ENCODE data around the gene NAA10.

Gene NAA10

GRCh38 chrX:153969904-153970356 lies 35.1 kb upstream of the NAA10 start:
- H3K27me3 ChIP-seq (ENCODE audit: insufficient read depth, low read length, poor library complexity, severe bottlenecking) = peaks cover 6% of the 10 kb centered on the region

GRCh38 chrX:153969125-153969903 lies 34.5 kb upstream of the NAA10 start:
- TF ChIP-seq EZH2phosphoT487 (IDR thresholded peaks at IDR 0.05; ENCODE audit: borderline replicate concordance) (no peak), CTCF (conservative IDR thresholded peaks at IDR 0.05; ENCODE audit: low read length) (no peak)
- no peaks in the 10 kb centered on the region for H3K9me2 ChIP-seq (replicated peaks; ENCODE audit: low read depth, low read length)
- H3F3A ChIP-seq (ENCODE audit: low read depth) = peaks cover 10% of the 10 kb centered on the region; the same call in 1 of the 2 replicates
- H3K27me3 ChIP-seq (ENCODE audit: insufficient read depth, low read length, poor library complexity, severe bottlenecking) = peaks cover 6% of the 10 kb centered on the region
- H3K4me1 ChIP-seq (ENCODE audit: insufficient read depth, low read length, poor library complexity, severe bottlenecking) = peaks cover 25% of the 10 kb centered on the region
- H3K9ac ChIP-seq (ENCODE audit: low read depth, low read length, poor library complexity, severe bottlenecking) = peak overlapping the region; percentile 100
- H4K20me1 ChIP-seq (ENCODE audit: insufficient read depth, low read length, poor library complexity, severe bottlenecking) = peaks cover 57% of the 10 kb centered on the region
- H2AFZ ChIP-seq (ENCODE audit: low read length) = no peak overlapping the region
- H3K79me2 ChIP-seq (ENCODE audit: insufficient read depth, low read length) = peaks cover 81% of the 10 kb centered on the region
- H3K4me3 ChIP-seq (ENCODE audit: low read length, poor library complexity, severe bottlenecking) = peak overlapping the region; percentile 96
- peaks cover 3% of the 10 kb centered on the region; the same call in 1 of the 2 replicates for H3K36me3 ChIP-seq (ENCODE audit: insufficient read depth, low read length)
- H3K9me3 ChIP-seq (ENCODE audit: insufficient read depth, low read depth, low read length) = no peaks in the 10 kb centered on the region
- peak overlapping the region; percentile 97 for H3K4me2 ChIP-seq (ENCODE audit: low read depth, low read length, poor library complexity, severe bottlenecking)

More at GRCh38 chrX:153969904-153970356, 35.1 kb upstream of the NAA10 start:
- Histone ChIP-seq H3F3A (ENCODE audit: low read depth) (peaks cover 10% of the 10 kb centered on the region; the same call in 1 of the 2 replicates), H2AFZ (ENCODE audit: low read length) (no peak overlapping the region), H3K4me3 (ENCODE audit: low read length, poor library complexity, severe bottlenecking) (peak overlapping the region; percentile 96), H3K79me2 (ENCODE audit: insufficient read depth, low read length) (peaks cover 81% of the 10 kb centered on the region), H3K36me3 (ENCODE audit: insufficient read depth, low read length) (no peaks in the 10 kb centered on the region; the same call in 1 of the 2 replicates), H4K20me1 (ENCODE audit: insufficient read depth, low read length, poor library complexity, severe bottlenecking) (peaks cover 51% of the 10 kb centered on the region), H3K4me1 (ENCODE audit: insufficient read depth, low read length, poor library complexity, severe bottlenecking) (peaks cover 31% of the 10 kb centered on the region), H3K9ac (ENCODE audit: low read depth, low read length, poor library complexity, severe bottlenecking) (peak overlapping the region; percentile 100), H3K9me2 (replicated peaks; ENCODE audit: low read depth, low read length) (no peaks in the 10 kb centered on the region), H3K9me3 (ENCODE audit: insufficient read depth, low read depth, low read length) (no peaks in the 10 kb centered on the region), H3K4me2 (ENCODE audit: low read depth, low read length, poor library complexity, severe bottlenecking) (peak overlapping the region; percentile 97)
- TF ChIP-seq CTCF (conservative IDR thresholded peaks at IDR 0.05; ENCODE audit: low read length) (no peak), EZH2phosphoT487 (IDR thresholded peaks at IDR 0.05; ENCODE audit: borderline replicate concordance) (no peak)

GRCh38 chrX:153968754-153969124 lies 33.9 kb upstream of the NAA10 start:
- no peak overlapping the region for H2AFZ ChIP-seq (ENCODE audit: low read length)
- H3F3A ChIP-seq (ENCODE audit: low read depth) = peaks cover 10% of the 10 kb centered on the region; the same call in 1 of the 2 replicates
- peaks cover 9% of the 10 kb centered on the region; the same call in 1 of the 2 replicates for H3K36me3 ChIP-seq (ENCODE audit: insufficient read depth, low read length)
- H3K9ac ChIP-seq (ENCODE audit: low read depth, low read length, poor library complexity, severe bottlenecking) = peak overlapping the region; percentile 100
- H3K79me2 ChIP-seq (ENCODE audit: insufficient read depth, low read length) = peaks cover 81% of the 10 kb centered on the region
- peak overlapping the region; percentile 97 for H3K4me2 ChIP-seq (ENCODE audit: low read depth, low read length, poor library complexity, severe bottlenecking)
- H3K27me3 ChIP-seq (ENCODE audit: insufficient read depth, low read length, poor library complexity, severe bottlenecking) = peaks cover 6% of the 10 kb centered on the region
- peaks cover 20% of the 10 kb centered on the region for H3K4me1 ChIP-seq (ENCODE audit: insufficient read depth, low read length, poor library complexity, severe bottlenecking)
- TF ChIP-seq CTCF (conservative IDR thresholded peaks at IDR 0.05; ENCODE audit: low read length) (peak; percentile 37; the same call in 1 of the 2 replicates), EZH2phosphoT487 (IDR thresholded peaks at IDR 0.05; ENCODE audit: borderline replicate concordance) (no peak)
- peak overlapping the region; percentile 96 for H3K4me3 ChIP-seq (ENCODE audit: low read length, poor library complexity, severe bottlenecking)
- peaks cover 62% of the 10 kb centered on the region for H4K20me1 ChIP-seq (ENCODE audit: insufficient read depth, low read length, poor library complexity, severe bottlenecking)
- H3K9me3 ChIP-seq (ENCODE audit: insufficient read depth, low read depth, low read length) = no peaks in the 10 kb centered on the region
- no peaks in the 10 kb centered on the region for H3K9me2 ChIP-seq (replicated peaks; ENCODE audit: low read depth, low read length)

All from Loucy (cell line).